GM21367 (cell line): ENCODE measurements around the gene ADGRG6.

Experiments
- ATAC-seq: cut with Tn5 transposase; IDR thresholded peaks from one replicate; pipeline ENCODE4 v1.9.1; 2021; ENCODE audit not compliant: unreplicated experiment

The ADGRG6 gene

DNA sequence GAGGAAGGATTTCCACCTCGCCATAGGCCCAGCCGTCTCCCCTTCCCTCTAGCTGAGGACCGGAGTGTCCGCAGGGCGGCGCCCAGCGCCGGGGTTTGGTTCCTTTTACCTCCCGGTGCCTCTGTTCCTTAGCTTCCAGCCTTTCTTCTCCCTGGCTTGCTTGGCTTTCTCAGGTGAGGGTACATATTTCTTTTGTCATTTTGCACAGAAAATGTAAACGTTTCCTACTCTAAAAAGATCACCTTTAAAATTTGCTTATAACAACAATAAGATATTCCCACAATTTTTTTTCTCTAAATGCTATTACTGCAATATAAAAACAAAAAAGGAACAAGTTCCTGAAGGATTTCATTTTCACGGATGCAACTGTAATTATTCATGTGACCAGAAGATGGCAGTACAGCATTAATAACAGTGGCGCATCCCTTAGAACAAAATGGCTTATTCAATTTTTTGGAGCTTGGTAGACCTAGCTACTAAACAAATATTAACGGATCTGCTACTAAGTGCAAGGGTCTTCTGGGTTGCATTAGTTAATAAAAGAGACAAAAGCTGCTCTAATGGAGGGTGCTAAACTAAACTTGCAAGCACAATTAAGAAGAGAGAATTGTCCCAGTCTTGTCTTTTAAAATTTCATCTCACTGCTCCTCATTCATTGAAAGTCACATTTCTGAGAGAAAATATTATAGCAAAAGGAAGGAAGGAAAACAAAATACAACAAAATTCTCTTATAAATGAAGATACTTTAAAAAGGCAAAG is 172.9 kb downstream of the ADGRG6 start:
- no peak for ATAC-seq

DNA sequence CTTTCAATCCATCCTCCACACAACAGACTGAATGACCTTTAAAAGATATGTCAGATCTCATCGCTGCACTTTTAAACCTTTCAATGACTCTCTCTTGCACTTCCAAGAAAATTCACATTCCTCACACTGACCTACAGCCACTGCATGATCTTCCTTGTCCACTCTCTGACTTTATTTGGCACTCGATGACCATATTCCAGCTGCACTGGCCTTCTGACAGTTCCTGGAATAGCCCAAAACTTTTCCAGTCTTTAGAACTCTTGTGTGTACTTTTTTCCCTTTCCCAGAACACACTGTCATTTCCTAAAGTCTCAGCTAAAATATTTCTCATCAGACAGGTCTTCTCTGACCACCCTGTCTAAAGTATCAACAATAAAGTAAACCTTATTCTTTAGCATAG is 174.6 kb downstream of the ADGRG6 start:
- ATAC-seq, result no peak

DNA sequence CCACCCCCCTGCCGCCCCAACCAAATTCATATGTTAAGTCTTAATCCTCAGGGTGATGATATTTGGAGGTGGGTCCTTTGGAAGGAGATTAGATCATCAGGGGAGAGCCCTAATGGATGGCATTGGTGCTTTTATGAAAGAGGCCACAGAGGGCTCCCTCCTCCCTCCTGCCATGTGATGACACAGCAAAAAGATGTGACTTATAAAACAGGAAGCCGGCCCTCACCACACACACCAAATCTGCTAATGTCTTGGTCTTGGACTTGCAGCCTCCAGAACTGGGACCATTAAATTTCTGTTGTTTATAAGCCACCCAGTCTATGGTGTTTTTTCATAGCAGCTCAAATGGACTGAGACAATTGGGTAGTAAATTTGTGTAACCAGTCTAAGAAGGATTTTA is 176.3 kb downstream of the ADGRG6 start:
- no peak for ATAC-seq

DNA sequence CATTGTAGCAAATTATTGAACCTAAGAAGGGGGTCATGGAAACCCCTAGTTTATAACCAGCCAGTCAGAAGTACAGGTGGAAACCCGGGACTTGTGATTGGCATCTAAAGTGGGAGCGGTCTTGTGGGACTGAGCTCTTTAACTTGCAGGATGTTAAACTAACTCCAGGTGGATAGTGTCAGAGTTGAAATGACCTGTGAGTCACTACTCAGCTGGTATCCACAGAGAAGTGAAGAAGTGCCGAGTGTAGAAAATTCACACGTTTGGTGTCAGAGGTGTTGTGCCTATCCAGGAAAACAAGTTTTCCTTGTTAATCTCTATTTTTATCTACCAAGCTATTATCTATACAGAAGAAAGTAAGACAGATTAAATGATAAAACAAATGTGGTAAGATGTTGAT is 179.7 kb downstream of the ADGRG6 start:
- no peak for ATAC-seq

DNA sequence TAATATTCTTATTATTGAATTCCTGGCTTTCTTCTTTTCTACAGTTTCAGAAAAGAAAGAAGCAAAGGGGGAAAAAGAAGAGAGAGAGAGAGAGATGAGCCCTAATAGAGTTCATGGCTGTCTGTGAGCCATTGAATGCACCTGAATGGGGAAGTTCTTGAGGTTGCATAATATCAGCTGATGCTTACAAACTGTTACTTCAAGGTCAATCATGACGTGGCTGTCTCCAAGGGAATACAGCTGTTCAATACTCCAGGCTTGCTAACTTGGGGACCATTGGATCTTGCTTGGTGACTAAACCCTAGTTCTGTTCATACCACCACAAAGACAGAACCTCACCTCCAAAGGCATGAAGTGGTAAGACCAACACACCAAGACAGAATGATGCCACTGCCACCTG is 180.4 kb downstream of the ADGRG6 start:
- no peak for ATAC-seq

DNA sequence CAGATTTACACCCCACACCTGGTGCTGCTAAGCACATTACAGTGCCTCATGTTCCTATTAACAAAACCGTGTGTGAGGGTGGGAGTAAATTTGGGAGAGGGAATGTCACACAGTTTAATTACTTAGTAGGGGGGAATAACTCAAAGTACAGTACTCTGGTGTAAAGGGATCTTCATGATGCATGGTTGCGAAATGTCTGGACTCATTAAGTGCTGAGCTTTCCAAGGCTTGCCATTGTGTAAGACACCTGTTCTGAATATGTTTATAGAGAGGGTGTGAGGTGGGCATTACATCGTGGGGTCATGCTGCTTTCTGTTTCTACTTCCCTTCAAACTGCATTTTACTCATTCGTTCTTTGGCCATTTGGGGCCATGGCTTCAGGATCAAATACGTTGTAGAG is 181.2 kb downstream of the ADGRG6 start:
- ATAC-seq, result no peak

DNA sequence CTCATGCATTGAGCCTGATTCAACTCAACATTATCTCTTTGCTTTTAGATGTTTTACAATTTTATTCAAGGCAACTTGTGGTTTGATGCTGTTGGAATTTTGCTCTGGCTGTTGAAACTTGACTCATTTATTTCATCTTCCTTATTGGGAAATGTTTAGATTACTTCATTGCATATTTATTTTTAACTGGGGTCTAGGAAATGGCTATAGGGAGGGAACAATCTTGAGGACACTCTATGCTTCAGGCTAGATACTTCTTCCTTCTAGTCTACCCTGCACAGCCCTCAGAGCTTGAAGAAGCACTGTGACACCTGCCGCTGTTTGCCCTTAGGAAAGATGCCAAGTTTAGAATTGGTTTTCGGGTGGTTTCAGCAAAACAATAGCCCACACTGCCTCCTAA is 183.4 kb downstream of the ADGRG6 start:
- ATAC-seq, result no peak

DNA sequence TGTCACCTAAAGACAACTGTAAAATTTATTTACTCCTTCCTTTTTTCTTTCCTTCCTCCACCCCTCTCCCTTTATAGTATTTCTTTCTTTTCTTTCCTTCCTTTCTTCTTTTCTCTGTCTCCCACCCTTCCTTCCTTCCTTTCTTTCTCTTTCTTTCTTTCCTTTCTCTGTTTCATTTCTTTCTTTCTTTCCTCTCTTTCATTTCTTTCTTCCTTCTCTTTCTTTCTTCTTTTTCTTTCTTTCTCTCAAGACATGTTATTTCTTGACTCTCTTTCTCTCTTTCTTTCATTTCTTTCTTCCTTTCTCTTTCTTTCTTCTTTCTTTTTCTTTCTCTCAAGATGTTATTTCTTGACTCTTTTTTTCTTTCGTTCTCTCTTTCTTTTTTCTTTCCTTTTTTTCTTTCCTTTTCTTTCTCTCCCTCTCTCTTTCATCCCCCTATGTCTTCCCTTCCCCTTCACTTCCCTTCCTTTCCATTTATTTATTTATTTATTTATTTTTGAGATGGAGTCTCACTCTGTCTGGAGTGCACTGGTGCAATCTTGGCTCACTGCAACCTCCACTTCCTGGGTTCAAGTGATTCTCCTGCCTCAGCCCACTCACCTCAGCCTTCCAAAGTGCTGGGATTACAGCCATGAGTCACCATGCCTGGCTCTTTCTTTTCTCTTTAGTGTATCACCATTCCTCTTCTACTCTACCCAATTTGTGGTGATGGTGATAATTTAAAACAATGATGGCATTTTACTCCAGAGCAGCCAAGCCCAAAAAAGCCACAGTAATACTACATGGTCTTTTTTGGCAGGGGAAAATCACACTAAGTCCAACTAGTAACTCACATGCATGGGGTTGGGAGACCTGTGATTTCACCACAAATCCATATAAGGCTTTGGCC is 188.2 kb downstream of the ADGRG6 start:
- no peak for ATAC-seq
